ENCODE data around the gene GADD45B.
A peak's percentile ranks its signal among the peaks of the same experiment; 100 is the strongest.
"Not testable (repeated sequence)": the region's sequence is repeated elsewhere in the genome, so short reads cannot be mapped to it uniquely, and the experiment has no call there.

Gene GADD45B

GRCh38 chr19:2512523-2513431 lies 36.9 kb downstream of the GADD45B start:
- no peak overlapping the region for H3K4me3 ChIP-seq (ENCODE audit: low read depth, low read length)
- TF ChIP-seq CTCF (IDR thresholded peaks at IDR 0.05; ENCODE audit: low read depth, low read length): no peak

GRCh38 chr19:2514981-2515518 lies 39.1 kb downstream of the GADD45B start:
- TF ChIP-seq CTCF (IDR thresholded peaks at IDR 0.05; ENCODE audit: low read depth, low read length): no peak
- H3K4me3 ChIP-seq (ENCODE audit: low read depth, low read length): no peak overlapping the region

- no peak overlapping the region for H3K4me3 ChIP-seq (ENCODE audit: low read depth, low read length)
- TF ChIP-seq CTCF (IDR thresholded peaks at IDR 0.05; ENCODE audit: low read depth, low read length): no peak
Measured at GRCh38 chr19:2516727-2517126, 40.8 kb downstream of the GADD45B start.

- H3K4me3 ChIP-seq (ENCODE audit: low read depth, low read length): no peak overlapping the region
- TF ChIP-seq CTCF (IDR thresholded peaks at IDR 0.05; ENCODE audit: low read depth, low read length): no peak
Measured at GRCh38 chr19:2517881-2518601, 42.1 kb downstream of the GADD45B start.

GRCh38 chr19:2518856-2519255 lies 42.9 kb downstream of the GADD45B start:
- H3K4me3 ChIP-seq (ENCODE audit: low read depth, low read length): not testable (repeated sequence)

GRCh38 chr19:2519482-2519881 lies 43.6 kb downstream of the GADD45B start:
- no peak for TF ChIP-seq CTCF (IDR thresholded peaks at IDR 0.05; ENCODE audit: low read depth, low read length)

GRCh38 chr19:2523630-2524311 lies 47.8 kb downstream of the GADD45B start:
- TF ChIP-seq CTCF (IDR thresholded peaks at IDR 0.05; ENCODE audit: low read depth, low read length): peak; percentile 37; the same call in 1 of the 2 replicates
- no peak overlapping the region for H3K4me3 ChIP-seq (ENCODE audit: low read depth, low read length)

More at GRCh38 chr19:2519482-2519881, 43.6 kb downstream of the GADD45B start:
- no peak overlapping the region for H3K4me3 ChIP-seq (ENCODE audit: low read depth, low read length)
